ENCODE measurements around the gene MYO5B. TPM values are rescaled to one million over a fixed set of nuclear protein-coding genes. Genes with fewer than 3 reads are reported as not detected.

Gene MYO5B
- total RNA-seq, 4 donors from 2014 or later, result 0.29 to 14.7 (median 1.2) TPM

GRCh38 chr18:50107468-50107977, 87.4 kb downstream of the MYO5B start:
- Histone ChIP-seq H3K27ac (no peak overlapping the region), H3K4me1 (no peaks in the 10 kb centered on the region), H3K4me3 (no peak overlapping the region), H3K36me3 (no peaks in the 10 kb centered on the region), H3K9me3 (no peaks in the 10 kb centered on the region), H3K27me3 (no peaks in the 10 kb centered on the region)
- DNase-seq, result no peak
- intact Hi-C loops (cut with DNase I; ENCODE audit: low total_unique reads), result no loop called here
- TF ChIP-seq CTCF (IDR thresholded peaks at IDR 0.05) (no peak), POLR2A (IDR thresholded peaks at IDR 0.05) (no peak)

GRCh38 chr18:50105027-50105426, 89.9 kb downstream of the MYO5B start:
- intact Hi-C loops (cut with DNase I; ENCODE audit: low total_unique reads), result no loop called here
- Histone ChIP-seq H3K36me3 (no peaks in the 10 kb centered on the region), H3K4me3 (no peak overlapping the region), H3K27me3 (no peaks in the 10 kb centered on the region), H3K27ac (no peak overlapping the region), H3K4me1 (no peaks in the 10 kb centered on the region), H3K9me3 (no peaks in the 10 kb centered on the region)
- TF ChIP-seq CTCF (IDR thresholded peaks at IDR 0.05) (no peak), POLR2A (IDR thresholded peaks at IDR 0.05) (no peak)
- DNase-seq, result no peak

- TF ChIP-seq CTCF (IDR thresholded peaks at IDR 0.05), result no peak
- TF ChIP-seq POLR2A (IDR thresholded peaks at IDR 0.05), result no peak
- Histone ChIP-seq H3K9me3 (no peaks in the 10 kb centered on the region), H3K27ac (no peak overlapping the region), H3K4me3 (no peak overlapping the region), H3K27me3 (no peaks in the 10 kb centered on the region), H3K4me1 (no peaks in the 10 kb centered on the region), H3K36me3 (no peaks in the 10 kb centered on the region)
- no peak for DNase-seq
- intact Hi-C loops (cut with DNase I; ENCODE audit: low total_unique reads), result no loop called here
These were observed 90.5 kb downstream of the MYO5B start for GRCh38 chr18:50104421-50104820.

- Histone ChIP-seq H3K9me3 (no peaks in the 10 kb centered on the region), H3K27ac (peak overlapping the region in 1 of 2 donors; percentile 16), H3K27me3 (no peaks in the 10 kb centered on the region), H3K4me3 (no peak overlapping the region), H3K4me1 (no peaks in the 10 kb centered on the region), H3K36me3 (no peaks in the 10 kb centered on the region)
- TF ChIP-seq CTCF (IDR thresholded peaks at IDR 0.05) (no peak), POLR2A (IDR thresholded peaks at IDR 0.05) (no peak)
- DNase-seq, result no peak
- intact Hi-C loops (cut with DNase I; ENCODE audit: low total_unique reads), result no loop called here
These were observed 95.1 kb downstream of the MYO5B start for GRCh38 chr18:50099725-50100407.

DNA sequence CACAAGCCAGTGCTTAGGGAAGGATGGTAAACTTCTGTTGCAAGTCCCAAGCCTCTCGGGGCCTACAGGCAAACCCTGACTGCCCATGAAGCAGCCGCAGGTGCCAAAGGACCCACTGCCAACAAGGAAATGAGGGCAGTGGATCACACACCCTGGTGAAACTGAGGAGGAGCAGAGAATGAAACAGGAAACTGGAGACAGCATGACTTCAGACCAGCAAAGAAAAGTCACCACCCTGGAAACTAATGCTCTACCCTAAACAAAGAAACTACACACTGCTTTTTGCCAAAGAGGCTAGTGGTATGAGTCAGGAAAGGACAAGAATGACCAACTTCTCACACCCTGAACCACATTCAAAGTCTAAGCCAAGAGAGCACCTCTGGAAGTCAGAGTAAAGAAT, 97.2 kb downstream of the MYO5B start:
- no peak for TF ChIP-seq CTCF (IDR thresholded peaks at IDR 0.05)
- TF ChIP-seq POLR2A (IDR thresholded peaks at IDR 0.05), result no peak
- no peak for DNase-seq
- intact Hi-C loops (cut with DNase I; ENCODE audit: low total_unique reads), result no loop called here

More for the DNA sequence above, 97.2 kb downstream of the MYO5B start:
- Histone ChIP-seq H3K9me3 (no peaks in the 10 kb centered on the region), H3K27me3 (no peaks in the 10 kb centered on the region), H3K4me1 (no peaks in the 10 kb centered on the region), H3K4me3 (no peak overlapping the region), H3K27ac (no peak overlapping the region), H3K36me3 (no peaks in the 10 kb centered on the region)
